Measurements from ENCODE around the gene INSYN1. TPM values are rescaled to one million over a fixed set of nuclear protein-coding genes. Genes with fewer than 3 reads are reported as not detected.

The INSYN1 gene
- total and polyA plus RNA-seq, 5 donors from 2014 or later = not detected

- H3K27me3 ChIP-seq (ENCODE audit: control insufficient read depth, insufficient read depth, low read length) = peaks cover 21% of the 10 kb centered on the region
- no peaks in the 10 kb centered on the region for H3K9me3 Mint-ChIP-seq
- no peak for DNase-seq
- no peaks in the 10 kb centered on the region for H3K36me3 ChIP-seq (ENCODE audit: control insufficient read depth, insufficient read depth, low read length)
- peaks cover 4% of the 10 kb centered on the region for H3K36me3 Mint-ChIP-seq
- no peak overlapping the region for H3K4me3 Mint-ChIP-seq
- H3K27ac Mint-ChIP-seq = no peak overlapping the region
- no peaks in the 10 kb centered on the region for H3K9me3 ChIP-seq (ENCODE audit: control insufficient read depth in 2 of 2, low read length in 2 of 2)
- no peaks in the 10 kb centered on the region for H3K4me1 ChIP-seq (ENCODE audit: control insufficient read depth, insufficient read depth, low read length, poor library complexity, severe bottlenecking)
- no peak overlapping the region for H3K27ac ChIP-seq (ENCODE audit: insufficient read depth, low read length, poor library complexity, severe bottlenecking)
- no peak overlapping the region for H3K4me3 ChIP-seq (ENCODE audit: low read depth, low read length)
- peaks cover 30% of the 10 kb centered on the region for H3K27me3 Mint-ChIP-seq
- H3K4me1 Mint-ChIP-seq = peaks cover 0 to 3% (median 0%) of the 10 kb centered on the region in 4 donors
- no peak for ATAC-seq (ENCODE audit: low read depth in 2 of 2)
Measured at GRCh38 chr15:73756947-73757513, 3.9 kb upstream of the INSYN1 start.

DNA sequence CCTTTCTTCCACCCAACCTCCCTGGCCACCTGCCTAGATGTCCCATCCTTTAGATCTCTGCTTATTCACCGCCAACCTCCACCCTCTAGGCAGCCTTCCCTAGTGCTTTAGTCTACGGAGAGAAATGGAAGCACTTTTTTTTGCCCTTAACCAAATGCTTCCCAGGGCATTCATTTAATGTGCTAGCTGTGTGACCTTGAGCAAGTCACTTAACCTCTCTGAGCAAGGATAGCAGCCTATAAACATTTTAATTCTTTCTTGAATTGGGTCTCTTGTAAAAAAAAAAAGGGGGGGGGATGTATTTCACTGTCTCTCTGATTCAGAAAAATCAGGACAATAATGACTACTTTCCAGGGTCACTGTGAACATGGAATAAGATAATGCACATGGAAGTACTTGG lies 3.2 kb upstream of the INSYN1 start:
- Mint-ChIP-seq H3K9me3 (no peaks in the 10 kb centered on the region), H3K27ac (no peak overlapping the region), H3K27me3 (peaks cover 30% of the 10 kb centered on the region), H3K36me3 (peaks cover 4% of the 10 kb centered on the region), H3K4me3 (no peak overlapping the region), H3K4me1 (peaks cover 0 to 4% (median 0%) of the 10 kb centered on the region in 4 donors)
- DNase-seq (no peak), ATAC-seq (ENCODE audit: low read depth in 2 of 2) (no peak)
- Histone ChIP-seq H3K4me1 (ENCODE audit: control insufficient read depth, insufficient read depth, low read length, poor library complexity, severe bottlenecking) (no peaks in the 10 kb centered on the region), H3K27me3 (ENCODE audit: control insufficient read depth, insufficient read depth, low read length) (peaks cover 20% of the 10 kb centered on the region), H3K36me3 (ENCODE audit: control insufficient read depth, insufficient read depth, low read length) (no peaks in the 10 kb centered on the region), H3K4me3 (ENCODE audit: low read depth, low read length) (no peak overlapping the region), H3K27ac (ENCODE audit: insufficient read depth, low read length, poor library complexity, severe bottlenecking) (no peak overlapping the region), H3K9me3 (ENCODE audit: control insufficient read depth in 2 of 2, low read length in 2 of 2) (no peaks in the 10 kb centered on the region)

DNA sequence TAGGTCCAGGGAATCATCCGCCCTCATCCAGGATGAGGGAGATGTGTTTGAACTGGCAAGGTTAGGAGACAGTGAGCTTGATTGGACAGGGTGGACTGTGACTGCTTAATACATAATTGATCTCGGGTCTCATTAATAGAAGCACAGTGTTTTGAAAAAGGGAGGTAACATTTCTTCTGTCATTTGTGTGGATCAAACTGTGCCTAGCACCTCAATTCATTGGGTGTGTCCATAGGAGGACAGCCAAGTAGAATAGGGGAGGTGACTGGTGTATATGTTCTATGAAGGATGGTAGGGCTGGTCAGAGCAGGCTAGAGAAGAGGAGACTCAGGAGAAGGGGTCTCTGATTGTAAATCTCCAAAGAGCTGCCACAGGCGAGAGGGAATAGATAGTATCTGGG lies 2.8 kb upstream of the INSYN1 start:
- no peak overlapping the region for H3K27ac Mint-ChIP-seq
- H3K4me1 ChIP-seq (ENCODE audit: control insufficient read depth, insufficient read depth, low read length, poor library complexity, severe bottlenecking) = no peaks in the 10 kb centered on the region
- H3K36me3 Mint-ChIP-seq = peaks cover 4% of the 10 kb centered on the region
- H3K4me3 Mint-ChIP-seq = no peak overlapping the region
- H3K4me1 Mint-ChIP-seq = peaks cover 0 to 5% (median 0%) of the 10 kb centered on the region in 4 donors
- peaks cover 20% of the 10 kb centered on the region for H3K27me3 ChIP-seq (ENCODE audit: control insufficient read depth, insufficient read depth, low read length)
- no peak overlapping the region for H3K27ac ChIP-seq (ENCODE audit: insufficient read depth, low read length, poor library complexity, severe bottlenecking)
- H3K9me3 Mint-ChIP-seq = no peaks in the 10 kb centered on the region
- H3K4me3 ChIP-seq (ENCODE audit: low read depth, low read length) = no peak overlapping the region
- no peak for DNase-seq
- no peaks in the 10 kb centered on the region for H3K36me3 ChIP-seq (ENCODE audit: control insufficient read depth, insufficient read depth, low read length)
- H3K9me3 ChIP-seq (ENCODE audit: control insufficient read depth in 2 of 2, low read length in 2 of 2) = no peaks in the 10 kb centered on the region
- ATAC-seq (ENCODE audit: low read depth in 2 of 2) = no peak
- H3K27me3 Mint-ChIP-seq = peaks cover 31% of the 10 kb centered on the region

GRCh38 chr15:73755481-73755880 lies 2.3 kb upstream of the INSYN1 start:
- Histone ChIP-seq H3K27ac (ENCODE audit: insufficient read depth, low read length, poor library complexity, severe bottlenecking) (no peak overlapping the region), H3K4me3 (ENCODE audit: low read depth, low read length) (no peak overlapping the region), H3K9me3 (ENCODE audit: control insufficient read depth in 2 of 2, low read length in 2 of 2) (no peaks in the 10 kb centered on the region), H3K27me3 (ENCODE audit: control insufficient read depth, insufficient read depth, low read length) (peaks cover 20% of the 10 kb centered on the region), H3K36me3 (ENCODE audit: control insufficient read depth, insufficient read depth, low read length) (no peaks in the 10 kb centered on the region), H3K4me1 (ENCODE audit: control insufficient read depth, insufficient read depth, low read length, poor library complexity, severe bottlenecking) (no peaks in the 10 kb centered on the region)
- H3K4me1 Mint-ChIP-seq = peaks cover 0 to 5% (median 0%) of the 10 kb centered on the region in 4 donors
- H3K36me3 Mint-ChIP-seq = peaks cover 4% of the 10 kb centered on the region
- DNase-seq = no peak
- no peaks in the 10 kb centered on the region for H3K9me3 Mint-ChIP-seq
- peaks cover 35% of the 10 kb centered on the region for H3K27me3 Mint-ChIP-seq
- no peak for ATAC-seq (ENCODE audit: low read depth in 2 of 2)
- no peak overlapping the region for H3K27ac Mint-ChIP-seq
- H3K4me3 Mint-ChIP-seq = no peak overlapping the region

GRCh38 chr15:73754461-73754860 lies 1.3 kb upstream of the INSYN1 start:
- Mint-ChIP-seq H3K27me3 (peaks cover 45% of the 10 kb centered on the region), H3K36me3 (peaks cover 4% of the 10 kb centered on the region), H3K27ac (no peak overlapping the region), H3K4me3 (no peak overlapping the region), H3K9me3 (no peaks in the 10 kb centered on the region), H3K4me1 (peaks cover 0 to 5% (median 0%) of the 10 kb centered on the region in 4 donors)
- no peaks in the 10 kb centered on the region for H3K4me1 ChIP-seq (ENCODE audit: control insufficient read depth, insufficient read depth, low read length, poor library complexity, severe bottlenecking)
- H3K9me3 ChIP-seq (ENCODE audit: control insufficient read depth in 2 of 2, low read length in 2 of 2) = no peaks in the 10 kb centered on the region
- no peak overlapping the region for H3K4me3 ChIP-seq (ENCODE audit: low read depth, low read length)
- peaks cover 16% of the 10 kb centered on the region for H3K27me3 ChIP-seq (ENCODE audit: control insufficient read depth, insufficient read depth, low read length)
- H3K36me3 ChIP-seq (ENCODE audit: control insufficient read depth, insufficient read depth, low read length) = no peaks in the 10 kb centered on the region
- H3K27ac ChIP-seq (ENCODE audit: insufficient read depth, low read length, poor library complexity, severe bottlenecking) = no peak overlapping the region
- ATAC-seq (ENCODE audit: low read depth in 2 of 2) = no peak
- no peak for DNase-seq

- DNase-seq = no peak
- Mint-ChIP-seq H3K9me3 (no peaks in the 10 kb centered on the region), H3K27me3 (peaks cover 51% of the 10 kb centered on the region), H3K36me3 (peaks cover 4% of the 10 kb centered on the region), H3K27ac (no peak overlapping the region), H3K4me3 (no peak overlapping the region), H3K4me1 (peaks cover 0 to 5% (median 0%) of the 10 kb centered on the region in 4 donors)
- Histone ChIP-seq H3K9me3 (ENCODE audit: control insufficient read depth in 2 of 2, low read length in 2 of 2) (no peaks in the 10 kb centered on the region), H3K27ac (ENCODE audit: insufficient read depth, low read length, poor library complexity, severe bottlenecking) (no peak overlapping the region), H3K4me1 (ENCODE audit: control insufficient read depth, insufficient read depth, low read length, poor library complexity, severe bottlenecking) (no peaks in the 10 kb centered on the region), H3K4me3 (ENCODE audit: low read depth, low read length) (no peak overlapping the region), H3K27me3 (ENCODE audit: control insufficient read depth, insufficient read depth, low read length) (peaks cover 14% of the 10 kb centered on the region), H3K36me3 (ENCODE audit: control insufficient read depth, insufficient read depth, low read length) (no peaks in the 10 kb centered on the region)
- no peak for ATAC-seq (ENCODE audit: low read depth in 2 of 2)
Measured at GRCh38 chr15:73752806-73753193, 351 bp downstream of the INSYN1 start.

- H3K9me3 Mint-ChIP-seq = peaks cover 0 to 1% (median 0%) of the 10 kb centered on the region in 7 donors
- H3K4me1 Mint-ChIP-seq = peaks cover 0 to 5% (median 0%) of the 10 kb centered on the region in 4 donors
- ATAC-seq (ENCODE audit: low read depth in 2 of 2) (no peak), DNase-seq (no peak)
- no peak overlapping the region for H3K4me3 Mint-ChIP-seq
- H3K27ac ChIP-seq (ENCODE audit: insufficient read depth, low read length, poor library complexity, severe bottlenecking) = no peak overlapping the region
- peaks cover 9% of the 10 kb centered on the region for H3K27me3 ChIP-seq (ENCODE audit: control insufficient read depth, insufficient read depth, low read length)
- peaks cover 56% of the 10 kb centered on the region for H3K27me3 Mint-ChIP-seq
- peaks cover 4% of the 10 kb centered on the region for H3K36me3 Mint-ChIP-seq
- no peak overlapping the region for H3K27ac Mint-ChIP-seq
- H3K36me3 ChIP-seq (ENCODE audit: control insufficient read depth, insufficient read depth, low read length) = no peaks in the 10 kb centered on the region
- H3K4me1 ChIP-seq (ENCODE audit: control insufficient read depth, insufficient read depth, low read length, poor library complexity, severe bottlenecking) = no peaks in the 10 kb centered on the region
- H3K4me3 ChIP-seq (ENCODE audit: low read depth, low read length) = no peak overlapping the region
- H3K9me3 ChIP-seq (ENCODE audit: control insufficient read depth in 2 of 2, low read length in 2 of 2) = no peaks in the 10 kb centered on the region
Measured at GRCh38 chr15:73751899-73752805, 999 bp downstream of the INSYN1 start.

Data from CD4-positive, CD25-positive, alpha-beta regulatory T cell (primary cell).